IgD-negative memory B cell (primary cell): ENCODE results near the gene GATD1. TPM values are rescaled to one million over a fixed set of nuclear protein-coding genes. Genes with fewer than 3 reads are reported as not detected.

Experiments used
- H3K27ac Mint-ChIP-seq, 3 donors: one replicate each; pipeline ENCODE4 v1.8.0; 2020 to 2022; ENCODE audit warnings: mild to moderate bottlenecking in 3 of 3, mixed read lengths in 3 of 3, moderate library complexity in 1 of 3
- H3K27me3 Mint-ChIP-seq: one replicate; pipeline ENCODE4 v1.8.0; 2021; ENCODE audit warnings: mixed read lengths
- H3K36me3 Mint-ChIP-seq: one replicate; pipeline ENCODE4 v1.8.0; 2020; ENCODE audit warnings: mild to moderate bottlenecking, mixed read lengths
- H3K4me1 Mint-ChIP-seq, 3 donors: one replicate each; pipeline ENCODE4 v1.8.0; 2020 to 2022; ENCODE audit warnings: mixed read lengths in 3 of 3, mild to moderate bottlenecking in 1 of 3
- H3K4me3 Mint-ChIP-seq, 4 donors: one replicate each; pipeline ENCODE4 v1.8.0; 2020 to 2022; ENCODE audit warnings: mild to moderate bottlenecking in 4 of 4, mixed read lengths in 4 of 4, moderate library complexity in 3 of 4
- H3K9me3 Mint-ChIP-seq, 3 donors: one replicate each; pipeline ENCODE4 v1.8.0; 2020 to 2021; ENCODE audit warnings: mixed read lengths in 3 of 3, mild to moderate bottlenecking in 1 of 3
- polyA plus RNA-seq: library from polyadenylated mRNA; unstranded; fragments of 300-500 nt; fragmentation: Illumina TruSeq; gene quantifications from one replicate; pipeline ENCODE4 v1.2.3, GENCODE V29; 2021

Gene GATD1
- polyA plus RNA-seq, 1 donor from 2014 or later, result 30.7 TPM

GRCh38 chr11:818396-819128, 41.3 kb upstream of the GATD1 start, which contains the start of gene PNPLA2:
PNPLA2 (plus strand) TSS chr11:818914; CDS start chr11:819719, 805 bp downstream.
- H3K4me1 Mint-ChIP-seq, result peaks cover 5 to 9% (median 7%) of the 10 kb centered on the region in 3 donors
- H3K27me3 Mint-ChIP-seq, result no peaks in the 10 kb centered on the region
- peak within 1 kb of the TSS; percentile 62 to 99 (median 81) for H3K27ac Mint-ChIP-seq
- peaks cover 1% of the 10 kb centered on the region for H3K36me3 Mint-ChIP-seq
- no peaks in the 10 kb centered on the region for H3K9me3 Mint-ChIP-seq
- H3K4me3 Mint-ChIP-seq, result peak within 1 kb of the TSS; percentile 85 to 100 (median 92)

DNA sequence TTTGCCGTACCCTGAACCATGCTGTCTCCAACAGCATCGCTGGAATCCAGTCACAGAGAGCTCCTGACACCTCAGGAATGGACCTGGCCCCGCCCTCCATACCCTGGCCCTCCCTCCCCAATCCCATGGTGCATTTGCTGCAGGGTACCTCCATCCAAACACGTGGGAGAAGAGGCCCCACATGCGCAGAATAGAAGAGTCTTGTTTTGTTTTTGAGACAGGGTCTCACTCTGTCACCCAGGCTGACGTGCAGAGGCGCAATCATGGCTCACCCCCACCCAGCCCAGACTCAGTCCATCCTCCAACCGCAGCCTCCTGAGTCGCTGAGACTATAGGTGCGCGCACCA, 39.1 kb upstream of the GATD1 start:
- Mint-ChIP-seq H3K36me3 (no peaks in the 10 kb centered on the region), H3K9me3 (no peaks in the 10 kb centered on the region), H3K27me3 (no peaks in the 10 kb centered on the region), H3K4me1 (peaks cover 6 to 12% (median 7%) of the 10 kb centered on the region in 3 donors), H3K4me3 (no peak overlapping the region), H3K27ac (peak overlapping the region in 1 of 3 donors; percentile 46)

DNA sequence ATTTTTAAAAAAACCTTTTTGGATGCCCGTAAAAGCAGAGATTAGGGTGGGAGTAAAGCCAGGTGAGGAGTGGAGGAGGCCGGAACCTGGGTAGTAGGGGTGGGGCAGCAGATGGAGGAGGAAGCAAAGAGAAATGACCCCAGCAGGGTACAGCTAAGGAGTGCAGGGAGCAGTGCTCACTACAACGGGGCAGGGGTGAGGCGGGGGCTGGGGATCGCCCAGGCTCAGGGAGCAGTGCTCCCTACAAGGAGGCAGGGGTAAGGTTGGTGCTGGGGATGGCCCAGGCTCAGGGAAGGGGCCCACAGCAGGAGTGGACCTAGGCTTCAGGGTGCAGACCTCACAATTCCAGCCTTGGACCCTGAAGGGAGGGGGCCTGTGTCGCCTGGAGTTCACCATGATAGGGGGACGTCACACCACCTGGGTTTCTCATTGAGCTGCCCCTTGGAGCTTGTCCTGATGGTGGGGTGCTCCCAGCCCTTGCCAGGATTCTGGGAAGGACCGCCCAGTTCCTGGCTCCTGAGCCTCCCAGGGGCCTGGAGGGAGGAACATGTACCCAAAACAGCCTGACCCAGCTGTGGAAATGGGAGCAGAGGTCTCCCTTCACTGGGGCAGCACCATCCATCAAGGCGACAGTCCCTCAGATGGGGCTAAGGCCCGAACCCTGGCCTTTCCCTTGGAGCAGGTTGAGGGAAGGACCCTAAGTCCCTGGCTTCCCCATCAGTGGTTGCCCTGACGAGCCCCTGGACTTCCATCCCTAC, 38.6 kb upstream of the GATD1 start:
- Mint-ChIP-seq H3K36me3 (no peaks in the 10 kb centered on the region), H3K9me3 (no peaks in the 10 kb centered on the region), H3K27ac (no peak overlapping the region), H3K4me3 (no peak overlapping the region), H3K4me1 (peaks cover 8 to 13% (median 12%) of the 10 kb centered on the region in 3 donors), H3K27me3 (no peaks in the 10 kb centered on the region)

DNA sequence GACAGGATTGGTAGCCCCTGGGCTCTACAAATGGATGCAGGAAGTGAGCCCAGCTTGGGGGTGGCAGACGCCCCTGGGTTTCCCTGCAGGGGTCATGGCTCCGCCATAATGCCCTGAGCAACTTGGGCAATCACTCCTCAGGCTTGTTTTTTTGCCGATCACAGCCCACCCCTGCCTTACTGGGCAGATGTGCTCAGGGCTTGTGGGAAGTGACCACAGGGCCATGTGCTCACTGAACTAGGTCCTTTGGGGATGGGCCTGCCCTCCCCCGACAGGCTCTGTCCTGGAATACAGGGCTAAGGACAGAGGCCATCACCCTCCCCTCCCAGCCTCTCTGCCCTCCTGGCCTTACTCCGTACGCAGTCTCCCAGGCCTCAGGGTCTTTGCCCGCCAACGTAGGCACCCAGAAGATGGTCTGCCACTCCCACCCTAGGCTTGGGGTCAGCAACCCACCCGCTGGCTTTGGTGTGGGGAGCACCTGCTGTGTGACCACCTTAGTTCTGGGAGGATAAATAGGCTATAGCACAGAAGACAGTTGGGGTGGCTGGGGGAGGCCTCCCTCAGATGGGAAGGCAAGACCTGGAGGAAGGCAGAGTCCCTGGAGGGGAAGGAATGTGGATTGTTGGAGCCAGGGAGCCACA, 36.3 kb upstream of the GATD1 start:
- Mint-ChIP-seq H3K36me3 (no peaks in the 10 kb centered on the region), H3K4me3 (peak overlapping the region in 2 of 4 donors; percentile 32 to 96), H3K27ac (peak overlapping the region in 1 of 3 donors; percentile 98)

GRCh38 chr11:813072-813455, 35.8 kb upstream of the GATD1 start:
- no peaks in the 10 kb centered on the region for H3K36me3 Mint-ChIP-seq
- H3K9me3 Mint-ChIP-seq, result no peaks in the 10 kb centered on the region
- H3K4me1 Mint-ChIP-seq, result peaks cover 13 to 17% (median 14%) of the 10 kb centered on the region in 3 donors
- H3K27me3 Mint-ChIP-seq, result no peaks in the 10 kb centered on the region
- peak overlapping the region in 1 of 3 donors; percentile 98 for H3K27ac Mint-ChIP-seq
- peak overlapping the region in 1 of 4 donors; percentile 96 for H3K4me3 Mint-ChIP-seq

More for the DNA sequence above, 36.3 kb upstream of the GATD1 start:
- H3K9me3 Mint-ChIP-seq, result no peaks in the 10 kb centered on the region
- no peaks in the 10 kb centered on the region for H3K27me3 Mint-ChIP-seq
- H3K4me1 Mint-ChIP-seq, result peaks cover 13 to 15% (median 14%) of the 10 kb centered on the region in 3 donors

DNA sequence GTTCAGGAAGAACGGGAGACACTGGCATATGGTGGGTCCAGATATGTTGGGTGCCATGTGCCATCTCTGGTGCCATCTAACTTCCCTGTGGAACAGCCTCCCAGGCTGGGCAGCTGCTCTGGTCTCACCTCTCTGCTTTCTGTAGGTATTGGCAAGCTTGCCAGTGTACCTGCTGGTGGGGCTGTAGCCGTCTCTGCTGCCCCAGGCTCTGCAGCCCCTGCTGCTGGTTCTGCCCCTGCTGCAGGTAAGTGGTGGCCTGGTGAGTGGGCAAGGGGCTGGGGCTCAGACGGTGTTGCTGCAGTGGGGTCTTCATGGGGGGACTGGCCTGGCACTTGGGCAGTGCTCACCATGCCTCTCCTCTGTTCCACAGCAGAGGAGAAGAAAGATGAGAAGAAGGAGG, 35.1 kb upstream of the GATD1 start:
- Mint-ChIP-seq H3K27me3 (no peaks in the 10 kb centered on the region), H3K27ac (peak overlapping the region in 2 of 3 donors; percentile 59 to 98), H3K4me3 (peak overlapping the region in 2 of 4 donors; percentile 96 to 98), H3K4me1 (peaks cover 14 to 22% (median 16%) of the 10 kb centered on the region in 3 donors), H3K9me3 (no peaks in the 10 kb centered on the region), H3K36me3 (no peaks in the 10 kb centered on the region)

DNA sequence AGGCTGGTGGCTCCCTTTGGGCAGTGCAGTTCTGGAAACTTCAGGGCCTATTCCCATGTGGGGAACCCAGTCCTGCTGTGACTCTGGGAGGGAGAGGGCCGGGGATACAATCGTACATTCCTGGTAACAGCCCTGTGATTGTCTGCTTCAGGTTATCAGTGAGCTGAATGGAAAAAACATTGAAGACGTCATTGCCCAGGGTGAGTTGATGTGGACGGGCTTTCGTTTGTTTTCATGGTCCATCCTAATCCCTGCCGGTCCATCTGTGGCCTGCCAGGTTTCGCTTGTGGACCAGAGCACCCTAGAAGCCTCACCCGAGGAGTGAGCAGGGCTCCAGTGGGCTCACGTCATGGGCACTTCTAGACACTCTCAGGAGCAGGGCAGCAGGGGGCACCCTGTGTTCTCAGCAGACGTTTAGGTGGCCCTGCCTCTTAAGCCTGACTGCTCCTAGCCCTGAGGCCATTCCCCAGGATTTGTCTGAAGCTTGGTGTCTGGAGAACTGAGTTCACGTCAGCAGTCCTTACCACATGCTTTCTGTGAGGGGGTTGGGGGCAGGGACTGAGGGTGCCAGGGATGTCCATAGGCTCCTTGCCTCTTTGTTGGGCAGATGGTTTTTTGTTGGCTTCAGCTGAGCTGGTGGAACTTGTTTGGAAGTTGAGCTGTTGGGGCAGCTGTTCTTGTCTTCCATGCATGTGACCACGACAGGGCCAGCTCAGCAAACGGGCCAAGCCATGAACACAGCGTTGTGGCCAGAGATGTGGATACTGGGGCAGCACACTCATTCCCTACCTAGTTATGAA, 34.4 kb upstream of the GATD1 start:
- no peaks in the 10 kb centered on the region for H3K9me3 Mint-ChIP-seq
- peak overlapping the region; percentile 39 to 98 (median 59) for H3K27ac Mint-ChIP-seq

GRCh38 chr11:810040-810567, 32.8 kb upstream of the GATD1 start:
- peaks cover 16 to 22% (median 16%) of the 10 kb centered on the region in 3 donors for H3K4me1 Mint-ChIP-seq
- H3K4me3 Mint-ChIP-seq, result peak overlapping the region; percentile 92 to 98 (median 96)
- no peaks in the 10 kb centered on the region for H3K36me3 Mint-ChIP-seq
- no peaks in the 10 kb centered on the region for H3K9me3 Mint-ChIP-seq
- no peaks in the 10 kb centered on the region for H3K27me3 Mint-ChIP-seq
- peak overlapping the region; percentile 98 to 99 (median 98) for H3K27ac Mint-ChIP-seq

More for the DNA sequence above, 34.4 kb upstream of the GATD1 start:
- Mint-ChIP-seq H3K4me1 (peaks cover 16 to 22% (median 16%) of the 10 kb centered on the region in 3 donors), H3K36me3 (no peaks in the 10 kb centered on the region), H3K4me3 (peak overlapping the region; percentile 92 to 98 (median 94)), H3K27me3 (no peaks in the 10 kb centered on the region)

DNA sequence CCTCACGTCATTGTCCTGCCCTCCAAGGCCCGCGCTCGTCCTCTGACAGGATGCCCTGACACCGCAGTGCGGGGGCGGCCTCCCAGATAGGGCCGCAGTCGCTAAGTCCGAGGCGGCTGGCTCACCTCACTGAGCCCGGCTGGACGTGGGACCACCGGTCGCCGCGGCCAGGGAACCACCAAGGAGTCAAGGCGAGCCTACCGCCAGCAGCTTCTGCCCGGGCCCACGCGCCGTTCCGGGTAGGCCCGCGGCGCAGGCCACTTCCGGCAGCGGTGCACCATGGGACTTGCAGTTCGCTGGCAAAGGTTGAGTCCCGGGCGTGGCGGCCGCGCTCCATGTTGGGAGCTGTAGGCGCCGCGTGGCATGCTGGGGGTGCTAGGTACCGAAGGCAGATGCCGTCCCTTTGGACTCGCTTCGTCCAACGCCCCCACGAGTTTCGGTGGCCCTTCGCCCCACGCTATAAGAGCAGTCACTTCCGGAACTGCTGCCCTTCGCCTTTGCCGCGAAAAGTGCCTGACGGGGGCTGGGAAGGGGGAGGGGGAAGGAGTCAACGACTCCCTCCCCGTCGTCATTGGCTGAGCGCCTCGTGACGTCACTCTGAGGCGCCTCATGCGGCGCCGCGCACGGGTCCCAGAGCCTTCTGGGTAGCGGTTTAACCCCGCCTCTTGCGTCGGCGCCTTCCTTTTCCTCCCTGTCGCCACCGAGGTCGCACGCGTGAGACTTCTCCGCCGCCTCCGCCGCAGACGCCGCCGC, 32.2 kb upstream of the GATD1 start, which contains the start of gene RPLP2:
RPLP2 (plus strand) TSS at position 681 of the 753 bp plus-strand sequence. CDS start 268 bp downstream, outside the sequence.
- Mint-ChIP-seq H3K36me3 (no peaks in the 10 kb centered on the region), H3K27me3 (no peaks in the 10 kb centered on the region), H3K4me3 (peak within 1 kb of the TSS; percentile 92 to 98 (median 96)), H3K4me1 (peaks cover 16 to 22% (median 16%) of the 10 kb centered on the region in 3 donors), H3K9me3 (no peaks in the 10 kb centered on the region), H3K27ac (peak within 1 kb of the TSS; percentile 98 to 99 (median 98))

GRCh38 chr11:808427-809286, 31.4 kb upstream of the GATD1 start:
- no peaks in the 10 kb centered on the region for H3K36me3 Mint-ChIP-seq
- H3K27me3 Mint-ChIP-seq, result no peaks in the 10 kb centered on the region
- H3K9me3 Mint-ChIP-seq, result no peaks in the 10 kb centered on the region
- peak overlapping the region; percentile 98 to 99 (median 98) for H3K27ac Mint-ChIP-seq
- H3K4me3 Mint-ChIP-seq, result peak overlapping the region; percentile 92 to 98 (median 96)
- H3K4me1 Mint-ChIP-seq, result peaks cover 16 to 22% (median 16%) of the 10 kb centered on the region in 3 donors

DNA sequence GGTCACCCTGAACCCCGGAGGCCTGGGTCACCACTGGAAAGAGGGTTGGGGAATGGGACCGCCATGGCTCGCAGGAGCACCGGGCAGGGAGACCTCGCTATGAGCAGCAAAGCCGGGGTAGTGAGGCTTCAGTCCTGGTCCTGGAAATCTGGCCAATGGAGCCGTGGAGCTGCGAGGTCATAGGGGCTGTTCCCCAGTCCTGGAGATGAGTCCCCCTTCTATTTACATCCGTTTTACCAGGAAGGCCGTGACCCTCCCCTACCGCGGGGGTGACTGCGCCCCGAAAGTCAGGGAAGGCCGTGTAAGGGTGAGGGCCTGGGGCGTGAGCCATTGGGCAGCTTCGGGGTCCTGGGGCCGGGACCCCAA, 27.3 kb upstream of the GATD1 start:
- Mint-ChIP-seq H3K36me3 (no peaks in the 10 kb centered on the region), H3K4me1 (peaks cover 4 to 13% (median 7%) of the 10 kb centered on the region in 3 donors), H3K4me3 (peak overlapping the region; percentile 38 to 88 (median 83)), H3K9me3 (no peaks in the 10 kb centered on the region), H3K27me3 (no peaks in the 10 kb centered on the region), H3K27ac (peak overlapping the region in 2 of 3 donors; percentile 35 to 46)

GRCh38 chr11:803770-804598, 26.7 kb upstream of the GATD1 start:
- Mint-ChIP-seq H3K9me3 (no peaks in the 10 kb centered on the region), H3K27me3 (no peaks in the 10 kb centered on the region), H3K36me3 (no peaks in the 10 kb centered on the region), H3K4me1 (peaks cover 4 to 11% (median 7%) of the 10 kb centered on the region in 3 donors), H3K4me3 (peak overlapping the region; percentile 55 to 88 (median 83)), H3K27ac (peak overlapping the region in 1 of 3 donors; percentile 35)
